ENCODE data around the gene NR6A1.

NR6A1 gene

GRCh38 chr9:124479947-124480620, 291.0 kb downstream of the NR6A1 start:
- TF ChIP-seq, protein P1, sequence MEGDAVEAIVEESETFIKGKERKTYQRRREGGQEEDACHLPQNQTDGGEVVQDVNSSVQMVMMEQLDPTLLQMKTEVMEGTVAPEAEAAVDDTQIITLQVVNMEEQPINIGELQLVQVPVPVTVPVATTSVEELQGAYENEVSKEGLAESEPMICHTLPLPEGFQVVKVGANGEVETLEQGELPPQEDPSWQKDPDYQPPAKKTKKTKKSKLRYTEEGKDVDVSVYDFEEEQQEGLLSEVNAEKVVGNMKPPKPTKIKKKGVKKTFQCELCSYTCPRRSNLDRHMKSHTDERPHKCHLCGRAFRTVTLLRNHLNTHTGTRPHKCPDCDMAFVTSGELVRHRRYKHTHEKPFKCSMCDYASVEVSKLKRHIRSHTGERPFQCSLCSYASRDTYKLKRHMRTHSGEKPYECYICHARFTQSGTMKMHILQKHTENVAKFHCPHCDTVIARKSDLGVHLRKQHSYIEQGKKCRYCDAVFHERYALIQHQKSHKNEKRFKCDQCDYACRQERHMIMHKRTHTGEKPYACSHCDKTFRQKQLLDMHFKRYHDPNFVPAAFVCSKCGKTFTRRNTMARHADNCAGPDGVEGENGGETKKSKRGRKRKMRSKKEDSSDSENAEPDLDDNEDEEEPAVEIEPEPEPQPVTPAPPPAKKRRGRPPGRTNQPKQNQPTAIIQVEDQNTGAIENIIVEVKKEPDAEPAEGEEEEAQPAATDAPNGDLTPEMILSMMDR (IDR thresholded peaks at IDR 0.05; ENCODE audit: extremely low read depth, insufficient read depth, missing control alignments): no peak
- in situ Hi-C loops (cut with MboI; ENCODE audit: low pct_unique_long_range_greater_than_20kb, low sequenced_read_pairs, unreplicated experiment): no loop called here

GRCh38 chr9:124479371-124479770, 291.7 kb downstream of the NR6A1 start:
- TF ChIP-seq, protein P1 (IDR thresholded peaks at IDR 0.05; ENCODE audit: extremely low read depth, insufficient read depth, missing control alignments): no peak
- DNase-seq (ENCODE audit: low spot score): no peak
- in situ Hi-C loops (cut with MboI; ENCODE audit: low pct_unique_long_range_greater_than_20kb, low sequenced_read_pairs, unreplicated experiment): no loop called here

More at GRCh38 chr9:124479947-124480620, 291.0 kb downstream of the NR6A1 start:
- no peak for DNase-seq (ENCODE audit: low spot score)

DNA sequence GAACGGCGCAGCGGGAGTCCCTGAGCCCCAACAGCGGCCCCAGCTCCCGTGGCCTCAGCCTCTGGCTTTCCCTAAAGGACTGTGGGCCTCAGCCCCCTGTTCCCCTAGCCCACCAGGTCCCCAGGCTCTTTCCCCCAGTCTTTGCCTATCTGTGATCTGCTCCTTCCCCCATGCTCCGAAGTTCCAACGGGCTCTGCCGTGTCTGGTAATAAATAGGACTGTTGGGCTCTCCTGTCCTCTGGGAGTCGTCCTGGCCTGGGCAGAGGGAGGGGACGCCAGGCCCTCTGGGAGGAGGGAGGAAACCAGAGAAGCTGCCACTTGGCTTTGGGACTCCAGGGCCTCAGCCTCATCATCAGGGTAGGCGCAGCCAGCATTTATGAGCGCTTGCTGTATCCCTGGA, 292.8 kb downstream of the NR6A1 start:
- TF ChIP-seq, protein P1 (IDR thresholded peaks at IDR 0.05; ENCODE audit: extremely low read depth, insufficient read depth, missing control alignments): no peak
- in situ Hi-C loops (cut with MboI; ENCODE audit: low pct_unique_long_range_greater_than_20kb, low sequenced_read_pairs, unreplicated experiment): no loop called here
- no peak for DNase-seq (ENCODE audit: low spot score)

DNA sequence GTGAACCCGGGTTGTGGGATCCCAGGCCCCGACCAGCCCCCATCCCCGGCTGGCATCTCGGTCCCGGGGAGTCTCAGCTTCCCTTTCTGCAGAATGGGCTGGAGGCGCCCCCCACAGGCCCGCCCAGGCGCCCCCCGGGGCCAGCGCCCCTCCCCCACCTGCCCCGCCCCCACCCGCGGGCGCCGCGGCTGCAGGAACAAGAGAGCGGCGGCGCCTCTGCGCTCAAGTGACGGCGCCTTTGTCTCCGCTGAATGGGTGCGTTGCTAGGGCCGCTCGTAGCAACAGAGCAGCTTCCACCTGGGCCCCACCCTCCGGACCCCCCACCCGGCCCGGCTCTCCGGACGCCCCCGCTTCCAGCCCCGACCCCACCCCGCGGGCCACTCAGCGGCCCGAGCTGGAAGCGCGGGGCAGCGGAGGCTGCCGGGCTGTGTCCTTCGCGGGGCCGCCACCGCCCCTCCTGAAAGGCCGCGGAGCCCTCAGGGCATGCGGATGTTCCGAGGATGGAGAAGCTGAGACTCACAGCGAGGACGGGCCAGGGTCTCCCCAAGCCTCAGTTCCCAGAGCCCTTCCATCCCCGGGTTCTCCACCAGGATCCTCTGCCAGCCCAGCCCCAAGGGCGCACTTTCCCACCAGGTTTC, 293.3 kb downstream of the NR6A1 start:
- in situ Hi-C loops (cut with MboI; ENCODE audit: low pct_unique_long_range_greater_than_20kb, low sequenced_read_pairs, unreplicated experiment): no loop called here
- DNase-seq (ENCODE audit: low spot score): no peak
- TF ChIP-seq, protein P1 (IDR thresholded peaks at IDR 0.05; ENCODE audit: extremely low read depth, insufficient read depth, missing control alignments): no peak

GRCh38 chr9:124477211-124477647, 293.9 kb downstream of the NR6A1 start:
- DNase-seq (ENCODE audit: low spot score): no peak
- in situ Hi-C loops (cut with MboI; ENCODE audit: low pct_unique_long_range_greater_than_20kb, low sequenced_read_pairs, unreplicated experiment): no loop called here
- TF ChIP-seq, protein P1 (IDR thresholded peaks at IDR 0.05; ENCODE audit: extremely low read depth, insufficient read depth, missing control alignments): no peak

GRCh38 chr9:124475868-124476690, 295.0 kb downstream of the NR6A1 start:
- in situ Hi-C loops (cut with MboI; ENCODE audit: low pct_unique_long_range_greater_than_20kb, low sequenced_read_pairs, unreplicated experiment): no loop called here
- TF ChIP-seq, protein P1 (IDR thresholded peaks at IDR 0.05; ENCODE audit: extremely low read depth, insufficient read depth, missing control alignments): no peak

More at GRCh38 chr9:124475868-124476690, 295.0 kb downstream of the NR6A1 start:
- no peak for DNase-seq (ENCODE audit: low spot score)

All from GM13977 (cell line).